Mesenchymal stem cell (in vitro differentiated cells and primary cell): ENCODE data around the gene GALNT2.

Source experiments
- DNase-seq: peaks from one replicate; pipeline ENCODE4 v3.0.0-alpha.2; 2013
- H2AFZ ChIP-seq: one replicate; pipeline ENCODE4 v1.6.1; 2013; ENCODE audit warnings: low read depth, mild to moderate bottlenecking, control low read depth, inconsistent platforms, low read length, moderate library complexity
- H2AK5ac ChIP-seq: 2 replicates; pipeline ENCODE4 v1.6.1; 2013; ENCODE audit warnings: low read length, moderate library complexity, mild to moderate bottlenecking, inconsistent platforms; ENCODE audit not compliant: severe bottlenecking
- H2BK120ac ChIP-seq: one replicate; pipeline ENCODE4 v1.6.1; 2013; ENCODE audit warnings: low read depth, mild to moderate bottlenecking, inconsistent platforms, low read length, moderate library complexity
- H2BK12ac ChIP-seq, 2 experiments: one replicate each; pipeline ENCODE4 v1.6.1; 2013; ENCODE audit warnings: inconsistent platforms in 2 of 2, low read length in 2 of 2, mild to moderate bottlenecking in 2 of 2, moderate library complexity in 2 of 2, control low read depth in 1 of 2
- H2BK15ac ChIP-seq: one replicate; pipeline ENCODE4 v1.6.1; 2013; ENCODE audit warnings: mild to moderate bottlenecking, low read depth, inconsistent platforms; ENCODE audit not compliant: poor library complexity, severe bottlenecking
- H2BK5ac ChIP-seq: 2 replicates; pipeline ENCODE4 v1.6.1; 2013; ENCODE audit warnings: low read depth, mild to moderate bottlenecking, low read length, control low read depth, inconsistent platforms; ENCODE audit not compliant: poor library complexity, severe bottlenecking
- H3K14ac ChIP-seq, 2 experiments: one replicate each; pipeline ENCODE4 v1.6.1; 2013; ENCODE audit warnings: inconsistent platforms in 2 of 2, low read length in 2 of 2, control low read depth in 1 of 2, mild to moderate bottlenecking in 1 of 2, moderate library complexity in 1 of 2
- H3K18ac ChIP-seq, 2 experiments: one replicate each; pipeline ENCODE4 v1.6.1; 2013; ENCODE audit warnings: inconsistent platforms in 2 of 2, low read length in 2 of 2, control low read depth in 1 of 2, low read depth in 1 of 2, mild to moderate bottlenecking in 1 of 2
- H3K23ac ChIP-seq, 2 experiments: one replicate each; pipeline ENCODE4 v1.6.1; 2013; ENCODE audit warnings: inconsistent platforms in 2 of 2, low read length in 2 of 2, mild to moderate bottlenecking in 2 of 2, moderate library complexity in 2 of 2, control low read depth in 1 of 2
- H3K27ac ChIP-seq: 2 replicates; pipeline ENCODE4 v1.5.1; 2013; ENCODE audit warnings: mild to moderate bottlenecking, moderate library complexity, low read length, control low read depth, inconsistent platforms; ENCODE audit not compliant: poor library complexity, severe bottlenecking
- H3K27me3 ChIP-seq, 2 experiments: 2 replicates each; pipeline versions ENCODE4 v1.6.1 to v1.7.0; 2013; ENCODE audit warnings: low read length in 2 of 2, mild to moderate bottlenecking in 2 of 2, moderate library complexity in 2 of 2, control low read depth in 1 of 2, inconsistent platforms in 1 of 2; ENCODE audit not compliant: control insufficient read depth in 1 of 2, insufficient read depth in 1 of 2
- H3K36me3 ChIP-seq, 2 experiments: 2 replicates each; pipeline versions ENCODE4 v1.6.1 to v1.7.0; 2013; ENCODE audit warnings: low read length in 2 of 2, control low read depth in 1 of 2, inconsistent platforms in 1 of 2, low read depth in 1 of 2, mild to moderate bottlenecking in 1 of 2; ENCODE audit not compliant: insufficient read depth in 2 of 2, control insufficient read depth in 1 of 2
- H3K4ac ChIP-seq, 2 experiments: one replicate each; pipeline ENCODE4 v1.6.1; 2013; ENCODE audit warnings: inconsistent platforms in 2 of 2, low read length in 2 of 2, mild to moderate bottlenecking in 2 of 2, moderate library complexity in 2 of 2, control low read depth in 1 of 2, low read depth in 1 of 2
- H3K4me1 ChIP-seq: 2 replicates; pipeline ENCODE4 v1.6.1; 2013; ENCODE audit warnings: low read depth, low read length, control low read depth; ENCODE audit not compliant: control insufficient read depth, insufficient read depth
- H3K4me2 ChIP-seq: 2 replicates; pipeline ENCODE4 v1.6.1; 2013; ENCODE audit warnings: low read length, mild to moderate bottlenecking, inconsistent platforms; ENCODE audit not compliant: poor library complexity, severe bottlenecking
- H3K4me3 ChIP-seq, 2 experiments: 2 replicates each; pipeline versions ENCODE4 v1.5.1 to v1.7.0; 2013; ENCODE audit warnings: low read length in 2 of 2, mild to moderate bottlenecking in 2 of 2, control low read depth in 1 of 2, low read depth in 1 of 2; ENCODE audit not compliant: insufficient read depth in 1 of 2
- H3K79me1 ChIP-seq: replicated peaks from 2 replicates; pipeline ENCODE4 v1.6.1; 2013; ENCODE audit warnings: mild to moderate bottlenecking, control low read depth, low read length, inconsistent platforms; ENCODE audit not compliant: poor library complexity, severe bottlenecking
- H3K9ac ChIP-seq: 2 replicates; pipeline ENCODE4 v1.7.0; 2013; ENCODE audit warnings: mild to moderate bottlenecking, low read length, moderate library complexity
- H3K9me3 ChIP-seq: 2 replicates; pipeline ENCODE4 v1.7.0; 2013; ENCODE audit warnings: mild to moderate bottlenecking, low read length; ENCODE audit not compliant: control insufficient read depth
- H4K8ac ChIP-seq: one replicate; pipeline ENCODE4 v1.6.1; 2013; ENCODE audit warnings: inconsistent platforms, mild to moderate bottlenecking, low read length, moderate library complexity
- H4K91ac ChIP-seq: one replicate; pipeline ENCODE4 v1.6.1; 2013; ENCODE audit warnings: mild to moderate bottlenecking, low read length, inconsistent platforms
- WGBS: methylation state at CpG from one replicate; pipeline ENCODE4 v1.1.7; 2013; ENCODE audit warnings: mixed read lengths; 5-methylcytosine and 5-hydroxymethylcytosine counted together

The GALNT2 gene

GRCh38 chr1:230170622-230171021 is 103.6 kb downstream of the GALNT2 start:
- no peak overlapping the region for H3K18ac ChIP-seq
- no peak overlapping the region for H2BK12ac ChIP-seq
- H3K9me3 ChIP-seq = no peaks in the 10 kb centered on the region
- peaks cover 0 to 6% of the 10 kb centered on the region in 2 experiments for H3K36me3 ChIP-seq
- H3K4ac ChIP-seq = no peak overlapping the region
- no peak overlapping the region for H3K23ac ChIP-seq
- peaks cover 35% of the 10 kb centered on the region for H3K79me1 ChIP-seq
- H4K91ac ChIP-seq = no peak overlapping the region
- H3K14ac ChIP-seq = no peak overlapping the region
- H2BK5ac ChIP-seq = no peak overlapping the region
- H3K4me1 ChIP-seq = peaks cover 21% of the 10 kb centered on the region
- no peak overlapping the region for H2BK120ac ChIP-seq
- no peak overlapping the region for H2BK15ac ChIP-seq
- H3K4me2 ChIP-seq = no peak overlapping the region
- H3K4me3 ChIP-seq = no peak overlapping the region
- no peak overlapping the region for H2AFZ ChIP-seq
- no peaks in the 10 kb centered on the region for H3K27me3 ChIP-seq
- H3K9ac ChIP-seq = peak overlapping the region; percentile 61
- WGBS = 85% methylated on average over 2 of the region's 2 CpGs
- DNase-seq = no peak
- no peak overlapping the region for H4K8ac ChIP-seq
- H2AK5ac ChIP-seq = no peak overlapping the region
- no peak overlapping the region for H3K27ac ChIP-seq

GRCh38 chr1:230171356-230172015 is 104.4 kb downstream of the GALNT2 start:
- Histone ChIP-seq H2BK15ac (no peak overlapping the region), H3K9me3 (no peaks in the 10 kb centered on the region), H3K4me2 (no peak overlapping the region), H4K8ac (no peak overlapping the region), H3K27ac (peak overlapping the region; percentile 70), H2BK5ac (no peak overlapping the region), H2AK5ac (no peak overlapping the region), H3K79me1 (peaks cover 34% of the 10 kb centered on the region), H3K9ac (no peak overlapping the region), H3K23ac (no peak overlapping the region), H3K14ac (no peak overlapping the region), H3K4ac (no peak overlapping the region), H3K4me3 (no peak overlapping the region), H3K27me3 (no peaks in the 10 kb centered on the region), H4K91ac (no peak overlapping the region), H2BK12ac (no peak overlapping the region), H3K36me3 (peaks cover 0 to 4% of the 10 kb centered on the region in 2 experiments), H2AFZ (no peak overlapping the region), H3K4me1 (peaks cover 21% of the 10 kb centered on the region), H2BK120ac (no peak overlapping the region), H3K18ac (no peak overlapping the region)
- DNase-seq = no peak
- WGBS = no CpG with 5 or more reads among the region's 5 CpGs

- Histone ChIP-seq H3K27ac (peak overlapping the region; percentile 70), H2AK5ac (peak overlapping the region; percentile 9), H3K4ac (no peak overlapping the region), H3K27me3 (no peaks in the 10 kb centered on the region), H2BK12ac (no peak overlapping the region), H3K18ac (no peak overlapping the region), H3K4me2 (no peak overlapping the region), H2AFZ (no peak overlapping the region), H4K91ac (no peak overlapping the region), H3K4me3 (no peak overlapping the region), H3K14ac (no peak overlapping the region), H3K79me1 (peaks cover 33% of the 10 kb centered on the region), H3K4me1 (peaks cover 22% of the 10 kb centered on the region), H3K9me3 (no peaks in the 10 kb centered on the region), H3K9ac (no peak overlapping the region), H3K23ac (no peak overlapping the region), H3K36me3 (peaks cover 0 to 4% of the 10 kb centered on the region in 2 experiments), H2BK120ac (no peak overlapping the region), H2BK5ac (peak overlapping the region; percentile 68), H2BK15ac (no peak overlapping the region), H4K8ac (no peak overlapping the region)
- no peak for DNase-seq
- 94% methylated on average over 7 of the region's 7 CpGs for WGBS
Measured at GRCh38 chr1:230172016-230172537, 105.0 kb downstream of the GALNT2 start.

- H3K27ac ChIP-seq = no peak overlapping the region
- H3K9me3 ChIP-seq = no peaks in the 10 kb centered on the region
- H2BK15ac ChIP-seq = no peak overlapping the region
- no peak overlapping the region for H3K4ac ChIP-seq
- H2BK120ac ChIP-seq = no peak overlapping the region
- H2AK5ac ChIP-seq = no peak overlapping the region
- H3K27me3 ChIP-seq = no peaks in the 10 kb centered on the region
- peaks cover 18% of the 10 kb centered on the region for H3K4me1 ChIP-seq
- no peak overlapping the region for H2AFZ ChIP-seq
- no peak overlapping the region for H3K14ac ChIP-seq
- H3K36me3 ChIP-seq = peaks cover 3 to 4% of the 10 kb centered on the region in 2 experiments
- WGBS = 95% methylated on average over 10 of the region's 11 CpGs
- no peak overlapping the region for H3K4me2 ChIP-seq
- no peak overlapping the region for H2BK5ac ChIP-seq
- no peak overlapping the region for H4K91ac ChIP-seq
- no peak overlapping the region for H4K8ac ChIP-seq
- peaks cover 35% of the 10 kb centered on the region for H3K79me1 ChIP-seq
- no peak overlapping the region for H3K23ac ChIP-seq
- no peak overlapping the region for H3K18ac ChIP-seq
- H2BK12ac ChIP-seq = no peak overlapping the region
- no peak for DNase-seq
- H3K4me3 ChIP-seq = no peak overlapping the region
- H3K9ac ChIP-seq = no peak overlapping the region
Measured at GRCh38 chr1:230173187-230173975, 106.3 kb downstream of the GALNT2 start.
